ENCODE results near the gene ROR1. TPM values are rescaled to one million over a fixed set of nuclear protein-coding genes. Genes with fewer than 3 reads are reported as not detected.

The ROR1 gene
- total and polyA plus RNA-seq, 2 donors (not counting 3 experiments of a cell fraction or from before 2014, with no cell fraction given), result 2.6 to 3.5 TPM

GRCh38 chr1:64004451-64005025 lies 230.7 kb downstream of the ROR1 start:
- intact Hi-C loops (cut with micrococcal nuclease), result loop anchor here (5.0 kb wide), 3 partner anchors 82 to 312 kb away; no protein-coding TSS in a partner anchor
- H3K79me2 ChIP-seq (ENCODE audit: control insufficient read depth, insufficient read depth, low read length), result no peaks in the 10 kb centered on the region
- DNase-seq (ENCODE audit: low read depth, low spot score), result no peak
- TF ChIP-seq CTCF (IDR thresholded peaks at IDR 0.05; ENCODE audit: extremely low read depth in 1 of 2, insufficient read depth in 1 of 2, low read depth in 1 of 2, low read length in 2 of 2) (no peak), JUN (IDR thresholded peaks at IDR 0.05; ENCODE audit: borderline replicate concordance, insufficient read depth, insufficient read length, low read depth) (no peak), EZH2 (IDR thresholded peaks at IDR 0.05; ENCODE audit: borderline replicate concordance, low read depth, low read length, severe bottlenecking) (no peak), POLR2A (IDR thresholded peaks at IDR 0.05; ENCODE audit: low read depth, low read length) (no peak), MYC (IDR thresholded peaks at IDR 0.05; ENCODE audit: low read depth, low read length) (no peak), MAX (IDR thresholded peaks at IDR 0.05; ENCODE audit: insufficient read depth, insufficient read length) (no peak)
- no peaks in the 10 kb centered on the region for H3K9me1 ChIP-seq (replicated peaks; ENCODE audit: control insufficient read depth, extremely low read depth, insufficient read depth, low read length)
- POLR2A ChIA-PET, result no interaction called here
- no peak overlapping the region for H3K27ac ChIP-seq (ENCODE audit: insufficient read depth, low read depth, low read length)
- H2AFZ ChIP-seq (ENCODE audit: low read depth, low read length), result no peak overlapping the region
- no peak overlapping the region for H3K4me3 ChIP-seq (replicated peaks in 1 of 3; ENCODE audit: insufficient read depth in 1 of 3, low read depth in 1 of 3, low read length in 3 of 3)
- H3K9ac ChIP-seq (replicated peaks; ENCODE audit: extremely low read depth, insufficient read depth, low read length), result no peak overlapping the region
- CTCF ChIA-PET, result no interaction called here
- dilution Hi-C loops (cut with MboI; ENCODE audit: extremely low pct_ligation_motif_present, low sequenced_read_pairs), result no loop called here
- H3K36me3 ChIP-seq (ENCODE audit: control insufficient read depth in 2 of 2, extremely low read depth in 1 of 2, insufficient read depth in 2 of 2, low read length in 2 of 2), result no peaks in the 10 kb centered on the region
- no peaks in the 10 kb centered on the region for H3K9me3 ChIP-seq (replicated peaks; ENCODE audit: control insufficient read depth, insufficient read depth, low read length)
- FAIRE-seq, result no peak
- no TSS peak for BruUV-seq (replicated peaks)
- H3K4me1 ChIP-seq (ENCODE audit: control insufficient read depth, extremely low read depth, insufficient read depth, low read length), result peaks cover 14% of the 10 kb centered on the region
- H3K27me3 ChIP-seq (ENCODE audit: control insufficient read depth in 2 of 2, insufficient read depth in 2 of 2, low read length in 2 of 2), result peaks cover 1 to 2% of the 10 kb centered on the region in 2 experiments
- no peak overlapping the region for H3K4me2 ChIP-seq (ENCODE audit: insufficient read depth, low read length)
- H4K20me1 ChIP-seq (replicated peaks; ENCODE audit: control insufficient read depth, extremely low read depth, insufficient read depth, low read length), result no peaks in the 10 kb centered on the region

All from endothelial cell of umbilical vein (primary cell).